HFF-Myc (cell line): ENCODE results near the gene AP1S2.

Source experiments
- DNase-seq: peaks from one replicate; pipeline ENCODE4 v3.0.0-alpha.2; 2011; ENCODE audit warnings: low read depth; ENCODE audit errors: extremely low read depth
- H3K4me3 ChIP-seq: replicated peaks from 2 replicates; pipeline ENCODE4 v1.5.1; 2011; ENCODE audit warnings: low read depth, mild to moderate bottlenecking, control low read depth, low read length
- TF ChIP-seq, protein P1 (sequence below): IDR thresholded peaks from 2 replicates; pipeline ENCODE4 v1.5.1; 2012; ENCODE audit warnings: mild to moderate bottlenecking, low read depth, low read length, control low read depth; ENCODE audit errors: missing control alignments

AP1S2 gene

DNA sequence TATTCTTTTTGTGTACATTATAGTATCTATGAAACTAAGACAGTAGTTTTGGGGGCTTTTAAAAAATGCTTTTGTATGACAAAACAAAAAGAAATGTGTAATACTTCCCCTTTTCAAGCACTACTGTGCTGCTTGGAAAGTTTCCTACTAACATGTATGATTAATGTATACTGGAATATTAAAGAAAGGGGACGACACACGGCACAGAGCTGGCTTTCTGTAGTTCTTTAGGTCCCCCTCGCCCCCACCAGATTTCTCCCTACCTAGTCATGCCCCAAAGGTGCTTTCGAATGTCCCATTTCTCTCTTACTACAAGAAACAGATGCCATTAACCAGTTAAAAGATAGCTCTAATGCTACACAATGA, 1.6 kb upstream of the AP1S2 start:
- H3K4me3 ChIP-seq = no peak overlapping the region
- no peak for DNase-seq
- TF ChIP-seq, protein P1, sequence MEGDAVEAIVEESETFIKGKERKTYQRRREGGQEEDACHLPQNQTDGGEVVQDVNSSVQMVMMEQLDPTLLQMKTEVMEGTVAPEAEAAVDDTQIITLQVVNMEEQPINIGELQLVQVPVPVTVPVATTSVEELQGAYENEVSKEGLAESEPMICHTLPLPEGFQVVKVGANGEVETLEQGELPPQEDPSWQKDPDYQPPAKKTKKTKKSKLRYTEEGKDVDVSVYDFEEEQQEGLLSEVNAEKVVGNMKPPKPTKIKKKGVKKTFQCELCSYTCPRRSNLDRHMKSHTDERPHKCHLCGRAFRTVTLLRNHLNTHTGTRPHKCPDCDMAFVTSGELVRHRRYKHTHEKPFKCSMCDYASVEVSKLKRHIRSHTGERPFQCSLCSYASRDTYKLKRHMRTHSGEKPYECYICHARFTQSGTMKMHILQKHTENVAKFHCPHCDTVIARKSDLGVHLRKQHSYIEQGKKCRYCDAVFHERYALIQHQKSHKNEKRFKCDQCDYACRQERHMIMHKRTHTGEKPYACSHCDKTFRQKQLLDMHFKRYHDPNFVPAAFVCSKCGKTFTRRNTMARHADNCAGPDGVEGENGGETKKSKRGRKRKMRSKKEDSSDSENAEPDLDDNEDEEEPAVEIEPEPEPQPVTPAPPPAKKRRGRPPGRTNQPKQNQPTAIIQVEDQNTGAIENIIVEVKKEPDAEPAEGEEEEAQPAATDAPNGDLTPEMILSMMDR = no peak

DNA sequence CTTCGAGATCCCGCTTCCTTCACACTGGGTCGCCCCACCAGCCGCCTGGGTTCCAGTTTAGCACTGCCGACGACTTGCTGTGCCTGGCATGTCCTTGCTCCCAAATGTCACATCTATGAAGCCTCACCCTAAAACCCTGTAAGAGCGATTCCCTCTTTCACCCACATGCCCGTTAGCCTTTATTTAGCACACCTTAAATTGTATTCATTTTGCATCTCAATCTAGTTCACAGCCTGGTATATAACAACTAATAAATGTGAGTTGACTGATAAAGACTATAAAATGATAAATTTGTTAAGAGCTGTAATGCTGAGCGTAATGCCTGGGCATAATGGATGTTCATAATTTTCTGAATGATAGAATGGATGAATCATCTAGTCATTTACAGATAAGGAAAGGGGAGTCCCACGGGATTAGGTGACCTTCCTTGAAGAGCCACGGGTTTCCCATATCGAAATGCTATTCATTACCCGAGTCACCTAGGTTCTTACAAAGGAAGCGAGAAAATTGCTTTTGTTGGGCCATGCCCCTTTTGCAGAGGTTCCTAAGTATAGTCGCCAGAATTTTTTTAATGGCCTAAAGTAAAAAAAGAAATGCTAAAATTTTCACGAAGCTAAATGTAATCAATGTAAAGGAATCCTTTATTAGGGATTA, 1.1 kb upstream of the AP1S2 start:
- TF ChIP-seq, protein P1 = no peak
- no peak for DNase-seq

DNA sequence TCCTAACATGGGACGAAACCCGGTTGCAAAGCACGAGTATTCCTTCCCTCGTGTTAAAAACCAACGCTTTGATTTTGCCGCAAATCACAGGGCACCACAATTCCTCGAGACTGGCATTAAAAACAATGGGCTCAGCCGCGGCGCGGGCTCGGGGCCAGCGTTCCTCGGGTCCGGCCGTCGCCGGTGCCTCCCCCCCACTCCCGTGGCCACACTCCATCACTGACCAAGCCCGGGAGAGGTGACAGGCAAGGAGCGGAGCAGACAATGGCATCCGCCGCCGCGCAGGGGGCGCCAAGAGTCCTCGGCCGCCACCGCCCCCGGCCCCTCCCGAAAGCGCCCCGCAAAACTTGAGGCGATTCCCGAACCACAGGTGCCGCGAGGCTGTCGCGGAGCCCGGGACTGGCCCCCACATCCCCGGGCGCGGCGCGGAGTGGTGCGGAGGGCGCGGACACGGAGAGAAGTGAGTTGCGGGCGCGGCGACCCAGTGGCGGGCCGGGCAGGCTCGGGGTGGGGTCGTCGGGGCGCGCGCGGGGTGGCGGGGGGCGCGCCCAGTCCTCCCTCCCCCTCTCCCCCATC, 445 bp downstream of the AP1S2 start:
- TF ChIP-seq, protein P1 = no peak
- peak overlapping the region; percentile 62 for H3K4me3 ChIP-seq
- DNase-seq = no peak

More for the DNA sequence above, 1.1 kb upstream of the AP1S2 start:
- peak overlapping the region; percentile 62 for H3K4me3 ChIP-seq

DNA sequence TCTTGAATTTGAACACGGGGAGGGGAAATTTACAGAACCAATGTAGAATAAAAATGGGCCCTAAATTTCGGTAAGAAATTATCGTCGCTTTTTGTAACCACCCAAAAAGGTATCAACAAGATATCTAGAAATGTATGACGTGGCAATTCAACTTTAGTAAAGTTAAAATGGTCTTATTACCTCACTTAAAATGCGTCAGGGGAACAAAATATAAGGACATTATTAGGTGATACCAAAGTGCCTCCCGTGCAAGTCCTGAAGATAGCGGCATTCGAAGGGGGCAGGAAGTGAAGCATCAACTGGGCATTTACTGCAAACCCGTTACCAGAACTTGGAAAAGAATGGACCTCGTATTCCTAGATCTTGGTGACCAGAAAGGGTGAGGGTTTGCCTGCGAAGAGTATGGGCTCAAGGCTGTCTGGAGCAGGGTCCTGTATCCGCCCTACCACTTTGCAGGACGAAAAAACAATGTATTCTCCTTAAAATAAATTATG, 980 bp downstream of the AP1S2 start:
- no peak for DNase-seq
- peak overlapping the region; percentile 62 for H3K4me3 ChIP-seq
- TF ChIP-seq, protein P1 = no peak

DNA sequence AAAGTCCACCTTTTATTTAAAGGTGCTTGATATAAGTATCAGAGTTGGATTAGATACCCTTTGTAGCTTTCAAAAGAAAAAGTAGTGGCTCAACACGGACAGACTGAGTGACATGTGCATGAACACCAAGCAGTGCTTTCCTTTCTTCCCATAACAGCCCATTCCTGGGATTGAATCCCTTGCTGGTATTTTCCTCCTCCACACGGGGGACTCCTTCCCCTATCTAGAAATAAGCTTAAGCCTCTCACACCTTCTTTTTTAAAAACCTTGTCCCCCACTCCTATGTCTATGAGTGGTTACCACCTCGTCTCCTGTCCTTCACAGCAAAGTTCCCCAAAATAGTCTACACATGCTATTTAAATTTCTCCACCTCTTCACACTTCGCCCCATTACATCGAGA, 5.1 kb downstream of the AP1S2 start:
- DNase-seq = no peak
- no peak overlapping the region for H3K4me3 ChIP-seq

DNA sequence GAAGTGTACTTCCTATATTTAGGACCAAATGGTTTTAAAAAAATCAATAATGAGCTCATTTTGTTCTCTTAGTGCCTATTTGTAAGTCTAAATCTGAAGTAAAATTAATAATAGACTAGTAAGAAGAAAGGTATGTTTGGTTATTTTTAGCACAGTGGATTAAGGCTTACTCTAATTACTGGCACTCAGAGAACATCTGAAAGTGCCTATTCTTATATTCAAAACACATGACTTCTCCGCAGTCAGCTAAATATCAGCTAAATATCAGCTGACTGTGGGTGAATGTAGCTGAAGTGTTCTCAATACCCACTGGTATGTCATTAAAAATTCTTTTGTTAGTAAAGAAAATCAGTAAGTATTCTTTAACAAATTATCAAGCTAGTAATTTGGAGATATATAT, 6.0 kb downstream of the AP1S2 start:
- DNase-seq = no peak
- H3K4me3 ChIP-seq = no peak overlapping the region
- TF ChIP-seq, protein P1 = no peak

More for the DNA sequence above, 5.1 kb downstream of the AP1S2 start:
- TF ChIP-seq, protein P1 = peak; percentile 26

DNA sequence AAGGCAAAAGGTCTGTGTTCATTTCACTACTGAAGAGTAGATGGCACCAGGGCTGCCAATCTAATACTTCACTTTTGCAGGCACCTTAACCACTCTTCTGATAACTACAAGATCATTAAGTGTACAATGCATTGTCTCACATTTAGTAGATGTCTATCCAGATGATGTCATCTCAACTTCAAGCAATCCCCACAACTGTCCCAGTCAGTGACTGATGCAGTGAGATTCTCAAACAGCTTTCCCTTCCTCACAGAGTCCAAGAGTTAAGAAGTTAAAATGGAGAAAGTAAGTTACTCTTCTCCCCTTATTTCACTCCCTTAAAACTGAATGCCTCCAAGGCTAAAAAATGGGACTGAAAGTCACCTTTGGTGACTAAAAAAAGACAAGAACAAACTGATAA, 10.7 kb downstream of the AP1S2 start:
- TF ChIP-seq, protein P1 = no peak

More for the DNA sequence above, 10.7 kb downstream of the AP1S2 start:
- H3K4me3 ChIP-seq = no peak overlapping the region
- DNase-seq = no peak
